GM12878 (cell line): ENCODE results near the gene JUN. TPM values are rescaled to one million over a fixed set of nuclear protein-coding genes. Genes with fewer than 3 reads are reported as not detected.

Source experiments
- ATAC-seq: fragments of 200-7000 bp; cut with Tn5 transposase; 3 replicates; pipeline ENCODE4 v1.9.1; 2020; ENCODE audit warnings: mild to moderate bottlenecking, moderate library complexity
- BruUV-seq: library from RNA; stranded (reverse); fragments of 400-500 nt; replicated peaks from 2 replicates; lab custom pipeline; 2021; lab: Mats Ljungman, UMichigan
- CTCF ChIA-PET: fragments of 300-600 bp; sonication (Branson Sonifier 250); formaldehyde crosslinking; extraction: SDS; loops from one replicate; lab custom pipeline; 2021; ENCODE audit warnings: inconsistent platforms; lab: Yijun Ruan, JAX
- POLR2A ChIA-PET: fragments of 350-600 bp; formaldehyde crosslinking; extraction: SDS; loops from one replicate; lab custom pipeline; 2021; ENCODE audit warnings: inconsistent platforms; lab: Charles Lee
- RAD21 ChIA-PET: fragments of 300-600 bp; sonication (Branson Sonifier 250); formaldehyde crosslinking; loops from one replicate; lab custom pipeline; 2023; ENCODE audit warnings: antibody characterized with exemption; ENCODE audit not compliant: unreplicated experiment; lab: Charles Lee
- SMC1A ChIA-PET: fragments of 300-600 bp; sonication (Branson Sonifier 250); formaldehyde crosslinking; loops from one replicate; lab custom pipeline; 2023; ENCODE audit not compliant: unreplicated experiment, uncharacterized antibody; lab: Charles Lee
- DNase-seq: peaks from one replicate; pipeline ENCODE4 v3.0.0-alpha.2; 2011; ENCODE audit warnings: low read depth, low spot score
- FAIRE-seq: peaks from 3 replicates; lab custom pipeline; 2011; peaks lifted over from hg19 to GRCh38; lab: Jason Lieb, UNC
- H2AFZ ChIP-seq: 2 replicates; pipeline ENCODE4 v1.6.0; 2011; ENCODE audit warnings: low read depth, low read length, control low read depth; ENCODE audit not compliant: control insufficient read depth
- H3K27ac ChIP-seq: 2 replicates; pipeline ENCODE4 v1.5.1; 2011; ENCODE audit warnings: control low read depth; ENCODE audit not compliant: control insufficient read depth, insufficient read depth
- H3K27me3 ChIP-seq, 2 experiments: replicated peaks in 1 of 2; 2 replicates each; pipeline versions ENCODE4 v1.6.0 to v1.6.1; 2011; ENCODE audit warnings: low read length in 1 of 2; ENCODE audit not compliant: control insufficient read depth in 2 of 2, insufficient read depth in 2 of 2
- H3K36me3 ChIP-seq, 2 experiments: 2 replicates each; pipeline ENCODE4 v1.5.1; 2011; ENCODE audit warnings: low read length in 1 of 2; ENCODE audit not compliant: control insufficient read depth in 2 of 2, insufficient read depth in 2 of 2
- H3K4me1 ChIP-seq: 2 replicates; pipeline ENCODE4 v1.6.1; 2011; ENCODE audit warnings: mild to moderate bottlenecking, low read length, moderate library complexity, mixed read lengths; ENCODE audit not compliant: control insufficient read depth, insufficient read depth
- H3K4me2 ChIP-seq: 2 replicates; pipeline ENCODE4 v1.6.0; 2011; ENCODE audit warnings: control low read depth; ENCODE audit not compliant: control insufficient read depth, insufficient read depth
- H3K4me3 ChIP-seq: fragments of 200-600 bp; sonication (generic); 2 replicates; pipeline ENCODE4 v1.5.1; 2016
- H3K79me2 ChIP-seq: 2 replicates; pipeline ENCODE4 v1.6.0; 2011; ENCODE audit warnings: low read length; ENCODE audit not compliant: control insufficient read depth, insufficient read depth
- H3K9ac ChIP-seq: 2 replicates; pipeline ENCODE4 v1.8.0; 2011; ENCODE audit warnings: low read length, control low read depth, mixed read lengths; ENCODE audit not compliant: control insufficient read depth, insufficient read depth
- H3K9me3 ChIP-seq: replicated peaks from 3 replicates; pipeline ENCODE4 v1.5.1; 2011; ENCODE audit warnings: mild to moderate bottlenecking, low read length; ENCODE audit not compliant: control insufficient read depth, insufficient read depth
- H4K20me1 ChIP-seq: 2 replicates; pipeline ENCODE4 v1.6.0; 2011; ENCODE audit not compliant: control insufficient read depth, insufficient read depth
- BMI1 ChIP-seq: fragments of 450-650 bp; IDR thresholded peaks from 2 replicates; pipeline ENCODE4 v1.6.1; 2016; ENCODE audit warnings: mild to moderate bottlenecking, moderate library complexity, borderline replicate concordance
- CBX5 ChIP-seq: sonication (generic); IDR thresholded peaks from 2 replicates; pipeline ENCODE4 v1.6.1; 2016; ENCODE audit warnings: low read depth, moderate library complexity, mild to moderate bottlenecking, inconsistent platforms
- FOS ChIP-seq: IDR thresholded peaks from 3 replicates; pipeline ENCODE4 v1.6.1; 2011; ENCODE audit warnings: borderline replicate concordance; ENCODE audit not compliant: insufficient read length; ENCODE audit errors: extremely low read depth
- MTA3 ChIP-seq: IDR thresholded peaks from 2 replicates; pipeline ENCODE4 v1.6.1; 2012; ENCODE audit warnings: low read length, inconsistent platforms, borderline replicate concordance
- NR2C1 ChIP-seq: fragments of 450-650 bp; IDR thresholded peaks from 2 replicates; pipeline ENCODE4 v1.6.1; 2017; ENCODE audit warnings: antibody characterized with exemption, mild to moderate bottlenecking, moderate library complexity
- PAX5 ChIP-seq: IDR thresholded peaks from 2 replicates; pipeline ENCODE4 v1.6.1; 2011; ENCODE audit warnings: low read depth, low read length, borderline replicate concordance
- TCF12 ChIP-seq: IDR thresholded peaks from 2 replicates; pipeline ENCODE4 v1.6.1; 2011; ENCODE audit warnings: low read depth, mild to moderate bottlenecking, low read length
- ZNF207 ChIP-seq: fragments of 450-650 bp; IDR thresholded peaks from 2 replicates; pipeline ENCODE4 v1.6.1; 2014; ENCODE audit warnings: antibody characterized with exemption, mild to moderate bottlenecking, borderline replicate concordance
- in situ Hi-C: fragments of 300-500 bp; cut with MboI; formaldehyde crosslinking; loops from 9 replicates; pipeline ENCODE4 v1.14.3; 2018; ENCODE audit warnings: mixed read lengths
- intact Hi-C: fragments of 100-400 bp; cut with micrococcal nuclease; formaldehyde crosslinking; loops from one replicate; pipeline ENCODE4 v1.14.2; 2022; ENCODE audit not compliant: unreplicated experiment
- polyA plus RNA-seq, 11 experiments: library from polyadenylated mRNA; depleted of rRNA in 4 of 11; unstranded in 6 of 11; stranded (reverse) in 5 of 11; fragments of >200 nt; fragmentation: Nextera tagmentation in 4 of 11; fragmentation: Illumina TruSeq in 1 of 11; extraction: Ambion mirVana in 4 of 11; extraction: Trizol in 1 of 11; gene quantifications; 1 replicate in 1 of 11; 2 replicates in 10 of 11; pipeline versions ENCODE4 v1.2.1 to v1.2.3, GENCODE V29; 2011 to 2016; ENCODE audit warnings: inconsistent platforms in 2 of 11, missing spikeins in 2 of 11, low read depth in 1 of 11
- total RNA-seq, 4 experiments: library from RNA; depleted of rRNA in 3 of 4; stranded (reverse); fragments of >200 nt in 3 of 4; fragmentation: Illumina TruSeq in 1 of 4; extraction: Trizol in 1 of 4; gene quantifications; 2 replicates each; pipeline versions ENCODE4 v1.2.1 to v1.2.3, GENCODE V29; 2013 to 2021
- TF ChIP-seq, protein P1 (sequence below), 3 experiments: IDR thresholded peaks in 2 of 3; conservative IDR thresholded peaks in 1 of 3; 2 replicates each; pipeline ENCODE4 v1.5.1; 2011; ENCODE audit warnings: low read depth in 3 of 3, low read length in 3 of 3, mild to moderate bottlenecking in 3 of 3, control low read depth in 2 of 3, moderate library complexity in 2 of 3, inconsistent platforms in 1 of 3, mixed read lengths in 1 of 3; ENCODE audit not compliant: control insufficient read depth in 2 of 3, insufficient read depth in 1 of 3; ENCODE audit errors: extremely low read depth in 1 of 3
- TF ChIP-seq, protein P2 (sequence below): fragments of 450-650 bp; IDR thresholded peaks from 2 replicates; pipeline ENCODE4 v1.6.1; 2018; ENCODE audit warnings: mild to moderate bottlenecking, low read depth, moderate library complexity; ENCODE audit not compliant: partially characterized antibody

Gene JUN
- total and polyA plus RNA-seq, 10 of the 15 experiments (the other 5 are each of a cell fraction or from before 2014, with no cell fraction given), result 0.18 to 8.4 (median 2.8) TPM

DNA sequence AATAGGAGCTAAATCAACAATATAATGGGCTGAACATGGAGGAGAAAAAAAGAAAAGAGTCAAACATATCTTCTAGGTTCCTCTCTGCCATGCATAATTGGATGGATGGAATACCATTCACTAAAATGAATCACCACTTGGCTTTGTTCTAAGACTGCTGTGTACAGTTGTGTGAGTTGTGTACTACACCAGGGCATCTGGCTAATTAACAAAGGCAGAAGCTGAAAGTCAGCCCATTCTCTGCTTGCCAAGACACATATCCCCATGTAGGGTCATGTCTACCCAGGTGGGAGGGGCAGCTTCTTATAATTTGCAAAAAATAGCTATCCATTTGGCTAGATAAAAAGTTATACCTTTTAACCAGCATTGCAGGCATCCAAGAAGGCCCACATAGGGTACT lies 21.0 kb downstream of the JUN start:
- ChIA-PET RAD21 (no interaction called here), POLR2A (no interaction called here), SMC1A (interaction anchor here (0.7 to 1.7 kb wide), 3 partner anchors 10 to 1185 kb away, joined by 3 to 6 read pairs (median 3); no protein-coding TSS in a partner anchor), CTCF (no interaction called here)
- in situ Hi-C loops (no loop called here), intact Hi-C loops (no loop called here)
- Histone ChIP-seq H3K27ac (no peak overlapping the region), H2AFZ (no peak overlapping the region), H3K27me3 (no peaks in the 10 kb centered on the region), H3K9ac (no peak overlapping the region), H3K4me2 (no peak overlapping the region), H3K4me1 (no peaks in the 10 kb centered on the region), H3K9me3 (no peaks in the 10 kb centered on the region; the same call in 2 of the 3 replicates), H4K20me1 (no peaks in the 10 kb centered on the region), H3K4me3 (no peak overlapping the region), H3K79me2 (no peaks in the 10 kb centered on the region), H3K36me3 (no peaks in the 10 kb centered on the region)
- ATAC-seq, result no peak
- no peak for DNase-seq
- no peak for TF ChIP-seq PAX5
- no peak for TF ChIP-seq MTA3
- TF ChIP-seq ZNF207, result no peak
- no peak for TF ChIP-seq CBX5
- no peak for TF ChIP-seq NR2C1
- TF ChIP-seq, protein P1, sequence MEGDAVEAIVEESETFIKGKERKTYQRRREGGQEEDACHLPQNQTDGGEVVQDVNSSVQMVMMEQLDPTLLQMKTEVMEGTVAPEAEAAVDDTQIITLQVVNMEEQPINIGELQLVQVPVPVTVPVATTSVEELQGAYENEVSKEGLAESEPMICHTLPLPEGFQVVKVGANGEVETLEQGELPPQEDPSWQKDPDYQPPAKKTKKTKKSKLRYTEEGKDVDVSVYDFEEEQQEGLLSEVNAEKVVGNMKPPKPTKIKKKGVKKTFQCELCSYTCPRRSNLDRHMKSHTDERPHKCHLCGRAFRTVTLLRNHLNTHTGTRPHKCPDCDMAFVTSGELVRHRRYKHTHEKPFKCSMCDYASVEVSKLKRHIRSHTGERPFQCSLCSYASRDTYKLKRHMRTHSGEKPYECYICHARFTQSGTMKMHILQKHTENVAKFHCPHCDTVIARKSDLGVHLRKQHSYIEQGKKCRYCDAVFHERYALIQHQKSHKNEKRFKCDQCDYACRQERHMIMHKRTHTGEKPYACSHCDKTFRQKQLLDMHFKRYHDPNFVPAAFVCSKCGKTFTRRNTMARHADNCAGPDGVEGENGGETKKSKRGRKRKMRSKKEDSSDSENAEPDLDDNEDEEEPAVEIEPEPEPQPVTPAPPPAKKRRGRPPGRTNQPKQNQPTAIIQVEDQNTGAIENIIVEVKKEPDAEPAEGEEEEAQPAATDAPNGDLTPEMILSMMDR (IDR thresholded peaks at IDR 0.05 in 2 of 3, conservative IDR thresholded peaks at IDR 0.05 in 1 of 3; ENCODE audit: control insufficient read depth in 2 of 3, extremely low read depth in 1 of 3, insufficient read depth in 1 of 3, low read depth in 3 of 3, low read length in 3 of 3), result no peak
- TF ChIP-seq BMI1, result no peak
- TF ChIP-seq, protein P2, sequence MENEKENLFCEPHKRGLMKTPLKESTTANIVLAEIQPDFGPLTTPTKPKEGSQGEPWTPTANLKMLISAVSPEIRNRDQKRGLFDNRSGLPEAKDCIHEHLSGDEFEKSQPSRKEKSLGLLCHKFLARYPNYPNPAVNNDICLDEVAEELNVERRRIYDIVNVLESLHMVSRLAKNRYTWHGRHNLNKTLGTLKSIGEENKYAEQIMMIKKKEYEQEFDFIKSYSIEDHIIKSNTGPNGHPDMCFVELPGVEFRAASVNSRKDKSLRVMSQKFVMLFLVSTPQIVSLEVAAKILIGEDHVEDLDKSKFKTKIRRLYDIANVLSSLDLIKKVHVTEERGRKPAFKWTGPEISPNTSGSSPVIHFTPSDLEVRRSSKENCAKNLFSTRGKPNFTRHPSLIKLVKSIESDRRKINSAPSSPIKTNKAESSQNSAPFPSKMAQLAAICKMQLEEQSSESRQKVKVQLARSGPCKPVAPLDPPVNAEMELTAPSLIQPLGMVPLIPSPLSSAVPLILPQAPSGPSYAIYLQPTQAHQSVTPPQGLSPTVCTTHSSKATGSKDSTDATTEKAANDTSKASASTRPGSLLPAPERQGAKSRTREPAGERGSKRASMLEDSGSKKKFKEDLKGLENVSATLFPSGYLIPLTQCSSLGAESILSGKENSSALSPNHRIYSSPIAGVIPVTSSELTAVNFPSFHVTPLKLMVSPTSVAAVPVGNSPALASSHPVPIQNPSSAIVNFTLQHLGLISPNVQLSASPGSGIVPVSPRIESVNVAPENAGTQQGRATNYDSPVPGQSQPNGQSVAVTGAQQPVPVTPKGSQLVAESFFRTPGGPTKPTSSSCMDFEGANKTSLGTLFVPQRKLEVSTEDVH, result no peak
- no peak for TF ChIP-seq TCF12
- TF ChIP-seq FOS, result no peak
- FAIRE-seq, result no peak
- BruUV-seq, result no TSS peak
